ENCODE results near the gene CERKL.

Gene CERKL

GRCh38 chr2:181553244-181553643 is 103.7 kb downstream of the CERKL start:
- Histone ChIP-seq H3K36me3 (replicated peaks) (no peaks in the 10 kb centered on the region), H3K27me3 (replicated peaks) (no peaks in the 10 kb centered on the region), H3K27ac (no peak overlapping the region), H3K4me3 (ENCODE audit: low read depth, low read length) (no peak overlapping the region)
- DNase-seq, result no peak
- in situ Hi-C loops (cut with HindIII; ENCODE audit: low pct_ligation_motif_present, low sequenced_read_pairs), result no loop called here
- no peak for TF ChIP-seq CTCF (IDR thresholded peaks at IDR 0.05; ENCODE audit: low read depth, low read length, missing control alignments)

DNA sequence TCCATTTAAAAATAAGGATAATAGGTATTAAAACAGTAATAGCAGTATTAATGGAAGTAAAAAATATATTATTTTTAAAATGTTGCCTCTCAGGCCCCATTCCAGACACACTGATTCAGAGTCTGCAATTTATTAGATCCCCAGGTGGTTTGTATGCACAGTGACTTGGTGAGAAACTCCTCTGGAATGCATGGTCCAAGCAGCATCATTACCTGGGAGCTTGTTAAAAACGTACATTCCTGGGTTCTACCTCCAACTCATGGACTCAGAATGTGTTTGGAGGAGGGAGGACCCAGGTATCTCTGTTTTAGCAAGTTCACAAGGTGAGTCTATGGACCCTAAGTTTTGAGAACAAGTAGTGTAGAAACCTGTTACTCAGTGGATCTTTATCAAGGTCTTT is 104.1 kb downstream of the CERKL start:
- in situ Hi-C loops (cut with HindIII; ENCODE audit: low pct_ligation_motif_present, low sequenced_read_pairs), result no loop called here
- no peak overlapping the region for H3K4me3 ChIP-seq (ENCODE audit: low read depth, low read length)
- no peaks in the 10 kb centered on the region for H3K27me3 ChIP-seq (replicated peaks)
- DNase-seq, result no peak
- H3K27ac ChIP-seq, result no peak overlapping the region
- no peak for TF ChIP-seq CTCF (IDR thresholded peaks at IDR 0.05; ENCODE audit: low read depth, low read length, missing control alignments)
- no peaks in the 10 kb centered on the region for H3K36me3 ChIP-seq (replicated peaks)

- H3K27me3 ChIP-seq (replicated peaks), result no peaks in the 10 kb centered on the region
- no peak overlapping the region for H3K4me3 ChIP-seq (ENCODE audit: low read depth, low read length)
- in situ Hi-C loops (cut with HindIII; ENCODE audit: low pct_ligation_motif_present, low sequenced_read_pairs), result no loop called here
- peaks cover 1% of the 10 kb centered on the region for H3K36me3 ChIP-seq (replicated peaks)
- no peak for TF ChIP-seq CTCF (IDR thresholded peaks at IDR 0.05; ENCODE audit: low read depth, low read length, missing control alignments)
- DNase-seq, result peak; percentile 26
- H3K27ac ChIP-seq, result no peak overlapping the region
Observed at GRCh38 chr2:181546086-181546485, 110.8 kb downstream of the CERKL start.

GRCh38 chr2:181542170-181542569 is 114.7 kb downstream of the CERKL start:
- Histone ChIP-seq H3K27ac (no peak overlapping the region), H3K4me3 (ENCODE audit: low read depth, low read length) (no peak overlapping the region), H3K36me3 (replicated peaks) (peaks cover 31% of the 10 kb centered on the region), H3K27me3 (replicated peaks) (no peaks in the 10 kb centered on the region)
- in situ Hi-C loops (cut with HindIII; ENCODE audit: low pct_ligation_motif_present, low sequenced_read_pairs), result no loop called here
- TF ChIP-seq CTCF (IDR thresholded peaks at IDR 0.05; ENCODE audit: low read depth, low read length, missing control alignments), result no peak
- DNase-seq, result no peak

GRCh38 chr2:181540421-181540820 is 116.5 kb downstream of the CERKL start:
- Histone ChIP-seq H3K27ac (no peak overlapping the region), H3K4me3 (ENCODE audit: low read depth, low read length) (no peak overlapping the region), H3K36me3 (replicated peaks) (peaks cover 44% of the 10 kb centered on the region), H3K27me3 (replicated peaks) (no peaks in the 10 kb centered on the region)
- in situ Hi-C loops (cut with HindIII; ENCODE audit: low pct_ligation_motif_present, low sequenced_read_pairs), result no loop called here
- TF ChIP-seq CTCF (IDR thresholded peaks at IDR 0.05; ENCODE audit: low read depth, low read length, missing control alignments), result no peak
- DNase-seq, result no peak

GRCh38 chr2:181536730-181537129 is 120.2 kb downstream of the CERKL start:
- no peaks in the 10 kb centered on the region for H3K27me3 ChIP-seq (replicated peaks)
- H3K27ac ChIP-seq, result no peak overlapping the region
- DNase-seq, result no peak
- in situ Hi-C loops (cut with HindIII; ENCODE audit: low pct_ligation_motif_present, low sequenced_read_pairs), result no loop called here
- TF ChIP-seq CTCF (IDR thresholded peaks at IDR 0.05; ENCODE audit: low read depth, low read length, missing control alignments), result no peak
- H3K4me3 ChIP-seq (ENCODE audit: low read depth, low read length), result no peak overlapping the region
- H3K36me3 ChIP-seq (replicated peaks), result peaks cover 72% of the 10 kb centered on the region
